Fibroblast of upper back skin (primary cell): ENCODE measurements around the gene OTOP1.
"Not testable (repeated sequence)": the region's sequence is repeated elsewhere in the genome, so short reads cannot be mapped to it uniquely, and the experiment has no call there.

Source experiments
- DNase-seq: peaks from one replicate; pipeline ENCODE4 v3.0.0-alpha.2; 2013

OTOP1 gene

DNA sequence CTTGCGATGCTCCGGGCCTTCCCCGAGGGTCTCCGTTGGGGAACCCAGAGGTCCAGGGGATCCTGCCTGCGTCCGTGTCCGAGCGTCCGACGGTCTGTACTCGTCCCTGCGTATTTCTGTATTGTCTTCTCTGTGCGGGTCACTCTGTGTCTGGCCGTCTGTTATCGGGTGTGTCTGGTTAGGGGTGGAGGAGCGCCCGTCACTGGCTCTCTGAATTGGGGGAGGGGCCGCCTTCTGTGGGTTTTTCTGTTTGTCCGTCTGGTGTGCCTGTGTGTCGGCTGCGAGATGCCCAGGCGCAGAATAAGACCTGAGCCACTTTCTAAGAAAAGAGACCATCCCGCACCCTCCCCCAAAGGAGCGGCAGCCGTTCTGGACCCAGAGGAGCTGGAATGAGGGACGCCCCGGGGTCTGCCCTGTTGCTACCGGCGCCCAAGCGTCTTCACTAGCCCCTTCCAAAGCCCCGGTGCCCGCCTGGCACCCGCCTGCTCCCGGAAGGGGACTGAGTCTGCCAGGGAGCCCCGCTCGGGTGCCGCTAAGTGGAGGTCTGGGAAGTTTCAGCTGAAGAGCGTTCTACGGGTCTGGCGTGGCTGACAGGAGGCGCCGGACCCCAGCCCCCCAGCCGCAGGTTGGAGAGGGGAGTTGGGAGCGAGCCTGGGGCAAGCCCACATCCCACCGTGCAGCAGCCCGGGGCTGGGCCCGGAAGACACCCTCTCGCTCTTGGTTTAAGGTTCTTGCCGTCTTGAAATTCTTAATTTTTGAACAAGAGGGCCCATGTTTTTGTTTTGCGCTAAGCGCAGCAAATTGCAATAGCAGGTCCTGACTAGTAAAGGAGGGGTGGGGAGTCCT lies 1.0 kb upstream of the OTOP1 start:
- DNase-seq: no peak

DNA sequence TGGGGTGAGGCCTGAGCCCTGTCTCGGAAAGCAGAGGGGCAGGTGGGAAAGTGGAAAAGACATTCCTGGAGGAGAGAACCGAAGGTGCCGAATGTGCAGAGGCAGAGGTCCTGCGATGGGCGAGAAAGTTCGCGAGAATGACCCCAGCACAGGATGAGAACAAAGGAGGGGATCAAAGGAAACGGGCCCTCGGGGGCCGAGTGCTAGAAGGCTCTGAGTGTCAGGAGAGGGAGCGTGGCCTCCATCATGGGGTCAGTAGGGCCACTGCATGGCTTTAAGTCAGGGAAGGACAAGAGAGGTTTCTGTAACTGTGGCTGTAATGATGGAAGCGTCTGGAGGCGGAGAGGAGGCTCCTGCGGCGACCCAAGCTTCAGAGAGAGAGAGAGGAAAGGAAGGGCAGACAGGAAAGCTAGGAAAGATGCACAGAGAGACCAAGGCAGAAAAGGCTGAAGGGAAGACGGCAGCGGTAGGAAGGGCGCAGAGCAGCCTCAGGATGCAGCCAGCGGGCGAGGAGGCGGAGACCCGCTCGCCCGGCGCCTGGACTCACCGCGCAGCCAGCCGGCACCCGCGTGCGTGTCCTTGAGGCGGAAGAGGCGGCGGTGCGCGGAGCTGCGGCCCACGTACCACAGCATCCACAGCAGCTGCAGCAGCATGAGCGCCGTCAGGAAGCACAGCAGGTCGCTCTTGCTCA lies 669 bp downstream of the OTOP1 start:
- DNase-seq: peak; percentile 6

- no peak for DNase-seq
Observed at GRCh38 chr4:4217113-4217512, 9.6 kb downstream of the OTOP1 start.

DNA sequence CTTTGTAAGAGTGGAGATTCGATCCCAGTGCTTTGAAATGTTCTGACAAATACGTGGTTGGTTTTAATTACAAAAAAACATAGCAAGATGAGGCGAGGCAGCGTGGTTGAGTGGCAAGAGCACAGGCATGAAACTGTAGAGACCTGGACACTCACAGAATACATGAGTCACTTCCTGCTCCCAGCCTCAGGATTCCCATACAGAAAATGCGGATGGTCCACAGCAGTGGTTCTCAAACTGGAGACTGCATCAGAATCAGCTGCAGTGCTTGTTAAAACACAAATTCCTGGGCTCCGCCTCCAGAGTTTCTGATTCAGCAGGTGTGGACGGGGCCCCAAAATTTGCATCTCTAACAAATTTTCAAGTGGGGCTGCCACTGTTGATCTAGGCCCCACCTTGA lies 10.1 kb downstream of the OTOP1 start:
- DNase-seq: peak; percentile 37

- peak; percentile 20 for DNase-seq
Observed at GRCh38 chr4:4213674-4214073, 13.1 kb downstream of the OTOP1 start.

DNA sequence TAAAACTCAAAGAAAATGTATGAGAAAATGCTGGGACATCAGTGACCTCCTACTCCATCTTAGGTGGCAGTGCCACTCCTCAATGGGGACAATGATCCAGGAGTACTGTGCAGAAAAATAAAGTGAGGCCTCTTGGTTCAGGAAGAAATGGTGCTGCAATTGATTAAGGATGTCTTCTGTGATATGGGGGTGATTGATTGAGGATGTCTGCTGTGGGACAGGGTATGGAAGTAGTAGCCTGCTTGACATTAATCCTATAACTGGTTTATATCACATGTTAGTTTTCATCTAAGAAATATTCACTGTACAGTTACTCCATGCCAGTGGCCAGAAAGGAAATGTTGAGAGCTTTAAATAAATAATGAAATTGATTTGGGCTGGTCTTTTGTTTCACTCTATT lies 20.5 kb downstream of the OTOP1 start:
- no peak for DNase-seq

GRCh38 chr4:4204401-4204745 lies 22.4 kb downstream of the OTOP1 start:
- no peak for DNase-seq

DNA sequence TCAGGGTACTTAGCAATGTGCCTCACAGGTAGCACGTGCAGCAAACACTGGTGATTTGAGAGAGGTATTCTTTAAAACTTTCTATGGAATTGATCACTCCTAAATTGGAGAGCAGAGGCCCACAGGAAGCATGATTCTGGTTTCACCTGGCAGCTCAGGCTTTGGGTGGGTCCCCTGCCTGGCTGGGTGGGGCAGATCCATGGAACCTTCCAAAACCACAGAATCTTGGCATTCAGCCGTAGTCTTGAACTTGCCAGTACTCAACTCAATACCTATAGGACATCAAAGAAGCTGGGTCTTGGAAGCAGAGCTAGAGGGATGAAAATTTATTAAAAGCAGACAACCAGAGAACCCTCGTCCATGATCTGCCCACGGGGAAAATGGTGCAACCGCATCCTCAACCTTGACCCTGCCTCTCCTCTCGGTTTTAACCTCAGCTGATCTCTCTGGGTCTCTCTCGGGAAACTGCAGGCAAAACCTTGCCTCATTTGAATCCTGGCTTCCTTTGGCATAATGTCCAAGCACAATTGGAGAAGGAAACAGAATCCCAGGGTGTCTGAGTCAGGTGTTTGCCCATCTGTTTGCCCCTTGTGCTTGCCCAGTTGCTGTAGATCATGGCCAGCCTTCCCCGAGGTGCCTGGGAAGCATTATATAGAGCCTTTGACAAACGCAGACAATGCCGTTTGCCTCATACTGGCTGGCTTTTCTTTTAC lies 22.9 kb downstream of the OTOP1 start:
- DNase-seq: no peak

DNA sequence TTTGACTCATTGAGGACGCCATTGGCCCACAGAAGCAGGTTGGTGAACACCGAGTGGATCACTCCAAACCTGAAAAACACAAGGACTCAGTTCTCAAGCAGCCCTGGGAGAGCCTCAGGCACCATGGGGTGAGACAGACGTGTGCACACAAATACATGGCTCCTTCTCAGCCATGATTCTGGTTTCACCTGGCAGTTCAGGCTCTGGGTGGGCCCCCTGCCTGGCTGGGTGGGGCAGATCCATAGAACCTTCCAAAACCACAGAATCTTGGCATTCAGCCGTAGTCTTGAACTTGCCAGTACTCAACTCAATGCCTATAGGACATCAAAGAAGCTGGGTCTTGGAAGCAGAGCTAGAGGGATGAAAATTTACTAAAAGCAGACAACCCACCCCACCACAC lies 24.2 kb downstream of the OTOP1 start:
- DNase-seq: no peak

DNA sequence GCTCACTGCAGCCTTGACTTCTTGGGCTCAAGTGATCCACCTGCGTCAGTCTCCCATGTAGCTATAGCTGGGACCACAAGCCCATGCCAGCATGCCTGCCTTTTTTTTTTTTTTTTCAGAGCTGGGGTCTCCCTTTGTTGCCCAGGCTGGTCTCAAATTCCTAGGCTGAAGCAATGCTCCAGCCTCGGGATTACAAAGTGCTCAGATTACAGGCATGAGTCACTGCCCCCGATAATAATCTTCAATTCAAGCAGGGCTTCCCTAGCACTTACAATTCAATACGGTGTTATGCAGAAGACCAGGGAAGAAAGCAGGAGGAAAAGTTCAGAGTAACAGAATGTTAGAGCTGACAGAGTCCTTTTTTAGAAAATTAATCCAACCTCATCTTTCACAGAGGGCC lies 26.1 kb downstream of the OTOP1 start:
- no peak for DNase-seq

GRCh38 chr4:4195354-4195753 lies 31.4 kb downstream of the OTOP1 start:
- DNase-seq: no peak

DNA sequence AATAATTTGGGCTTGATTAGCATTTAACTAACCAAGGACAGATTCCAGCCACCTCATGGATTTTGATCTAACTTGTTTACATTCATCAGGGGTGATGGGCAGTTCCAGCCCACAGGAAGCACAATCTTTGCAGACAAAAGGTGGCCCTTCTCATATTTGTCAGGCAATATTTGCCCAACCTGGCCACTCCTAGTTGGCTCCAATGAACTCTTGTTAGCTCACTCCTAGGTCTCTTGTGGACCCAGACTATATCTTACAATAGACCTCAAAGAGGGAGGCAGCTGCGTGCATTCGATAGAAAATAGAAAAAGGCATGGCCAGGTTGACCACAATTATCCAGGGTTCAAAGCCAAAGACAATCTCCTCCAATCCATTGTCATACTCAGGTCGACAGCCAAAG lies 38.2 kb downstream of the OTOP1 start:
- not testable (repeated sequence) for DNase-seq

- no peak for DNase-seq
Observed at GRCh38 chr4:4185528-4185927, 41.2 kb downstream of the OTOP1 start.

DNA sequence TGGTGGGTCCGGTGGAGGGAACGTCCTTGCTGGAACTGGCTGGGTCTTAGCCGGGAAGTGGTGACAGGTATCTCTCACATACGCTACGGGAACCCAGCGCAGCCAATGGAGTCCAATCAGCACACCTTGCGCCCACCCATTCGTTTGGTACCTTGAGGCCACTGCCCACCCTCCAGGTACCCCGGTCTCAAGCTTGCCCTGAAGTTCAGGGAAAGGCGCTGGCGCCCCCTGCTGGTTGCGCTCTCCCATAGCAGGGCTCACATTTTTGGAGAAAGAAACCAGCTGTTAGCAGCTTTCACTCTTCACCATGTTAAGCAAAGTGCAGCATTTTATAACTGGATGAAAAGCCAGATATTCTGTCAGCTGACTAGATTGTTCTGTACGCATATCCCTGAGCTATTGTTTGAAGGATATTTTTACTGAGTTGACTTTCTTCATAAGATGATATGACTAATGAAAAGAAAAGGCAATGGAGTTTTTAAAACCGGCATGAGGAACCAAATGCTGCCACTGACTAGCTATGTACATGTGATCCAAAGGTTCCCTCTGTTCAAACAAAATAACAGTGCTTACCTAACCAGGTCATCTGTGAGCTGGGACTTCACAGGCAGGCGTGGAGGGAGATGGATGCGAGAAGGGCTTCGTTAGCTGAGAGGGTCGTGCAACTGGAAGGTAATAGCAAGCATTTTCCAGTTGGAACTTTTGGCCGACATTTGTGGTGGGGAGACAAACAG lies 43.7 kb downstream of the OTOP1 start:
- DNase-seq: no peak

- no peak for DNase-seq
Observed at GRCh38 chr4:4170596-4171150, 56.1 kb downstream of the OTOP1 start.

GRCh38 chr4:4167981-4168780 lies 58.5 kb downstream of the OTOP1 start:
- not testable (repeated sequence) for DNase-seq

DNA sequence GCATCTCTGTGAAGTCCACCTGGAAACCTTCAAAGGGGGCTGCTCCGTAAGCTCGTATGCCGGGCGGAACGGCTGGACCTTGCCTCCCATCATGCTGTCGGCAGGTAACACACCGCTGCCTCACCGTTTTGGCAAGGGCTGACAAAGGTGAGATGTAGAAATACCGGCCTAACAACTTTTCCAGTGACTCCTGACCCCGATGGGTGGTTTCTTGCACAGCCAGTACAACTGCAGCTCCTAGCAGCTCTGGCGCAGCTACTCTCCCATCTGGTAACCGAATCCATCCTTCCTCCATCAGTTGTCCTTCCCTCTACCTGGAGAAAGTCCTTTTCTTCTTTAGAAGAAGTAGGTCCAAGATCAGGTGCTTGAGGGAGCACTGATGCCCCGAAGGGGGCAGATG lies 59.7 kb downstream of the OTOP1 start:
- DNase-seq: not testable (repeated sequence)

DNA sequence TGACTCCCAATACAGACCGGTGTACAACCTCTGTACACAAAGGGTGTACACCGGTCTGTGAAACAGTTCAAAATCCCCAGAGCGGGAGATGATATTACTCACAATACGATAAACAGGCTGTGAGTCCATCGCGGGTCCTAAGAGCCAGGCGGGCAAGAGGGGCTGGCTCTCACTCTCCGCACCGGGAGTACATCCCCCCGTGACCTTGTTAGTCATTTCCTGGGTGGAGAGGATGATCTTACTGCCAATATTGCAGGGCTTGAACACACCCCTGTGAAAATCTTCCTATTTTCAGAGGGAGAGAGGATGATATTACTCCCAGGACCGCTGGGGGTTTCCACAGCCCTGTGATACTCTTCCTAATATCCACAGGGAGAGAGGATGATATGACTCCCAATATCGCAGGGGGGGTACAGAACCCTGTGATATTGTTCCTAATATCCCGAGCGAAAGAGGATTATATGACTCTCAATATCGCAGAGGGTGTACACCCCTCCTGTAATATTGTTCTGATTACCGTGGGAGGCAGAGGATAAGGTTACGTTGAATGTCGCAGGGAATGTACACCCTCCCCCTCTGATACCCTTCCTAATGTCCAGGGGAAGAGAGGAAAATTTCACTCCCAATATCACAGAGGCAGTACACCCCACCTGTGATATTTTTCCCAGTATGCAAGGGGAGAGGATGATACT lies 60.9 kb downstream of the OTOP1 start:
- DNase-seq: not testable (repeated sequence)

DNA sequence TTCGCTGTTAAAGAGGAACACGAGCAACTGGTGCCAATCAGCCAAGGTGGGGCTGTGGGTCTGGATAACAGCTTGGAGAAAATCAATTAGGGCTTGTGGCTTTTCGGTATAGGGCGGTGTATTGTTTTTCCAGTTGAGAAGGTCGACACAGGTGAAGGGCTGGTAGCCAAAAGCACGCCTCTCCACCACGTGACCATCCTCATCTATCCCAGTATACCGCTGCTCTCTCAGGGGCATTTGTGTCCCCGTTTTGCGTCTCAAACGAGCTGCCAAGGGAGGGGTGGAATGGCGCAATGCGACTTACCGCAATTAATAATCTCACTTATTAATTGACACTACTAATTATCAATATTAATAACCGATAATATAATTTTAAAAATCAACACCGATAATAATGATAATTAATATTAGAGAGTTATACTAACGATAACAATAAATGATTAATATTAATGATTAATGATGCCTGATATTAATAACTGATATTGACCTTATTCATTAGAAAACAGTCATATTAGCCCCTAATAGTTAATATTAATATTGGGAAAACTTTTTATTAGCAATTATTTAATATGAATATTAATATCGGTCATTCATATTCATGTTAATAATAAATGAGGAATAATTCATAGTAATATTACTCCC lies 62.1 kb downstream of the OTOP1 start:
- not testable (repeated sequence) for DNase-seq

GRCh38 chr4:4162186-4162585 lies 64.5 kb downstream of the OTOP1 start:
- not testable (repeated sequence) for DNase-seq
